ENCODE data around the gene ZFP69. TPM values are rescaled to one million over a fixed set of nuclear protein-coding genes. Genes with fewer than 3 reads are reported as not detected.

ZFP69 gene
- total RNA-seq, 1 donor from 2014 or later: 5.2 TPM

GRCh38 chr1:40454873-40455272 is 22.2 kb upstream of the ZFP69 start:
- Mint-ChIP-seq H3K36me3 (ENCODE audit: insufficient read depth) (peaks cover 84% of the 10 kb centered on the region), H3K9me3 (ENCODE audit: low read depth) (peaks cover 65% of the 10 kb centered on the region), H3K4me1 (ENCODE audit: low read depth) (peaks cover 10% of the 10 kb centered on the region), H3K27me3 (no peaks in the 10 kb centered on the region), H3K27ac (no peak overlapping the region), H3K4me3 (ENCODE audit: low read depth) (no peak overlapping the region)
- TF ChIP-seq CTCF (IDR thresholded peaks at IDR 0.05; ENCODE audit: unreplicated experiment): no peak
- no peak for DNase-seq (ENCODE audit: low spot score, unreplicated experiment)

- peaks cover 72% of the 10 kb centered on the region for H3K9me3 Mint-ChIP-seq (ENCODE audit: low read depth)
- H3K4me3 Mint-ChIP-seq (ENCODE audit: low read depth): no peak overlapping the region
- TF ChIP-seq CTCF (IDR thresholded peaks at IDR 0.05; ENCODE audit: unreplicated experiment): no peak
- peak overlapping the region; percentile 84 for H3K27ac Mint-ChIP-seq
- H3K27me3 Mint-ChIP-seq: no peaks in the 10 kb centered on the region
- no peaks in the 10 kb centered on the region for H3K4me1 Mint-ChIP-seq (ENCODE audit: low read depth)
- H3K36me3 Mint-ChIP-seq (ENCODE audit: insufficient read depth): peaks cover 82% of the 10 kb centered on the region
- no peak for DNase-seq (ENCODE audit: low spot score, unreplicated experiment)
Measured at GRCh38 chr1:40462956-40463590, 14.0 kb upstream of the ZFP69 start.

- H3K4me1 Mint-ChIP-seq (ENCODE audit: low read depth): no peaks in the 10 kb centered on the region
- H3K36me3 Mint-ChIP-seq (ENCODE audit: insufficient read depth): peaks cover 50% of the 10 kb centered on the region
- no peak overlapping the region for H3K27ac Mint-ChIP-seq
- no peaks in the 10 kb centered on the region for H3K27me3 Mint-ChIP-seq
- TF ChIP-seq CTCF (IDR thresholded peaks at IDR 0.05; ENCODE audit: unreplicated experiment): no peak
- no peak for DNase-seq (ENCODE audit: low spot score, unreplicated experiment)
- no peak overlapping the region for H3K4me3 Mint-ChIP-seq (ENCODE audit: low read depth)
- H3K9me3 Mint-ChIP-seq (ENCODE audit: low read depth): peaks cover 69% of the 10 kb centered on the region
Measured at GRCh38 chr1:40469327-40469726, 7.8 kb upstream of the ZFP69 start.

- H3K9me3 Mint-ChIP-seq (ENCODE audit: low read depth): peaks cover 28% of the 10 kb centered on the region
- H3K4me1 Mint-ChIP-seq (ENCODE audit: low read depth): peaks cover 6% of the 10 kb centered on the region
- no peaks in the 10 kb centered on the region for H3K27me3 Mint-ChIP-seq
Measured at GRCh38 chr1:40475268-40475667, 1.8 kb upstream of the ZFP69 start.

GRCh38 chr1:40477678-40478053 is 576 bp downstream of the ZFP69 start:
- H3K4me3 Mint-ChIP-seq (ENCODE audit: low read depth): peak overlapping the region; percentile 81
- DNase-seq (ENCODE audit: low spot score, unreplicated experiment): no peak
- peaks cover 17% of the 10 kb centered on the region for H3K36me3 Mint-ChIP-seq (ENCODE audit: insufficient read depth)
- no peak for TF ChIP-seq CTCF (IDR thresholded peaks at IDR 0.05; ENCODE audit: unreplicated experiment)
- no peak overlapping the region for H3K27ac Mint-ChIP-seq
- H3K9me3 Mint-ChIP-seq (ENCODE audit: low read depth): peaks cover 17% of the 10 kb centered on the region
- peaks cover 6% of the 10 kb centered on the region for H3K4me1 Mint-ChIP-seq (ENCODE audit: low read depth)
- no peaks in the 10 kb centered on the region for H3K27me3 Mint-ChIP-seq

More at GRCh38 chr1:40475268-40475667, 1.8 kb upstream of the ZFP69 start:
- no peak for TF ChIP-seq CTCF (IDR thresholded peaks at IDR 0.05; ENCODE audit: unreplicated experiment)
- peak overlapping the region; percentile 14 for H3K4me3 Mint-ChIP-seq (ENCODE audit: low read depth)
- no peak overlapping the region for H3K27ac Mint-ChIP-seq
- peaks cover 11% of the 10 kb centered on the region for H3K36me3 Mint-ChIP-seq (ENCODE audit: insufficient read depth)
- DNase-seq (ENCODE audit: low spot score, unreplicated experiment): no peak
